A673 (cell line): Measurements from ENCODE around the gene LRP1B. TPM values are rescaled to one million over a fixed set of nuclear protein-coding genes. Genes with fewer than 3 reads are reported as not detected.

Experiments
- BruUV-seq: library from RNA; stranded (reverse); fragments of 400-500 nt; replicated peaks from 2 replicates; lab custom pipeline; 2021; lab: Mats Ljungman, UMichigan
- CTCF ChIA-PET: fragments of 300-600 bp; sonication (Branson Sonifier 250); formaldehyde crosslinking; loops from one replicate; lab custom pipeline; 2022; ENCODE audit warnings: antibody characterized with exemption; lab: Charles Lee
- POLR2A ChIA-PET: fragments of 300-600 bp; sonication (Branson Sonifier 250); formaldehyde crosslinking; loops from one replicate; lab custom pipeline; 2022; ENCODE audit warnings: antibody characterized with exemption; ENCODE audit not compliant: low non-redundant PET; lab: Charles Lee
- DNase-seq: peaks from one replicate; pipeline ENCODE4 v3.0.0-alpha.2; 2015; ENCODE audit warnings: low spot score
- H3K27ac ChIP-seq: fragments of 200-600 bp; sonication (generic); 2 replicates; pipeline ENCODE4 v1.5.1; 2016; ENCODE audit warnings: mixed run types, low read depth, mild to moderate bottlenecking, mixed read lengths, antibody characterized with exemption, low read length; ENCODE audit not compliant: poor library complexity, severe bottlenecking
- H3K27me3 ChIP-seq: fragments of 200-600 bp; sonication (generic); replicated peaks from 2 replicates; pipeline ENCODE4 v1.6.1; 2017; ENCODE audit warnings: mixed run types, low read depth, mild to moderate bottlenecking, mixed read lengths, antibody characterized with exemption, low read length; ENCODE audit not compliant: insufficient read depth, poor library complexity
- H3K36me3 ChIP-seq: fragments of 200-600 bp; sonication (generic); 2 replicates; pipeline ENCODE4 v1.6.1; 2016; ENCODE audit warnings: mixed run types, mild to moderate bottlenecking, mixed read lengths, antibody characterized with exemption, low read length; ENCODE audit not compliant: insufficient read depth, poor library complexity, severe bottlenecking
- H3K4me1 ChIP-seq: fragments of 200-600 bp; sonication (generic); 2 replicates; pipeline ENCODE4 v1.6.1; 2017; ENCODE audit warnings: mixed run types, mild to moderate bottlenecking, mixed read lengths, antibody characterized with exemption, low read length; ENCODE audit not compliant: insufficient read depth, poor library complexity, severe bottlenecking
- H3K4me3 ChIP-seq: fragments of 200-600 bp; sonication (generic); 2 replicates; pipeline ENCODE4 v1.5.1; 2016; ENCODE audit warnings: low read depth, mixed run types, mild to moderate bottlenecking, mixed read lengths, low read length; ENCODE audit not compliant: poor library complexity, severe bottlenecking
- H3K9me3 ChIP-seq: fragments of 200-600 bp; sonication (generic); 2 replicates; pipeline ENCODE4 v1.6.1; 2016; ENCODE audit warnings: mixed run types, low read depth, mild to moderate bottlenecking, mixed read lengths, antibody characterized with exemption, low read length; ENCODE audit not compliant: poor library complexity, severe bottlenecking
- CTCF ChIP-seq: fragments of 300-800, 200-600 bp; sonication (generic); conservative IDR thresholded peaks from 2 replicates; pipeline ENCODE4 v1.5.1; 2017; ENCODE audit warnings: low read depth, mild to moderate bottlenecking, antibody characterized with exemption, low read length, moderate library complexity, mixed read lengths
- EZH2 ChIP-seq: fragments of 200-600 bp; sonication (generic); IDR thresholded peaks from 2 replicates; pipeline ENCODE4 v1.6.1; 2017; ENCODE audit warnings: borderline replicate concordance, low read depth, mild to moderate bottlenecking, mixed read lengths, antibody characterized with exemption, low read length; ENCODE audit not compliant: poor library complexity, severe bottlenecking
- intact Hi-C: fragments of 100-400 bp; cut with micrococcal nuclease; formaldehyde crosslinking; loops from one replicate; pipeline ENCODE4 v1.10.0; 2022; ENCODE audit not compliant: unreplicated experiment
- total RNA-seq: library from RNA; stranded (reverse); gene quantifications from 2 replicates; pipeline ENCODE4 v1.2.3, GENCODE V29; 2021

LRP1B gene
- total RNA-seq, 1 experiment from 2014 or later = 9.9 TPM

GRCh38 chr2:141464995-141465394, 665.8 kb downstream of the LRP1B start:
- H3K9me3 ChIP-seq = no peaks in the 10 kb centered on the region
- no peaks in the 10 kb centered on the region for H3K27me3 ChIP-seq
- peaks cover 5% of the 10 kb centered on the region for H3K4me1 ChIP-seq
- POLR2A ChIA-PET = no interaction called here
- H3K36me3 ChIP-seq = no peaks in the 10 kb centered on the region
- no peak overlapping the region for H3K4me3 ChIP-seq
- no peak for DNase-seq
- no TSS peak for BruUV-seq
- CTCF ChIA-PET = no interaction called here
- TF ChIP-seq EZH2 (no peak), CTCF (no peak)
- intact Hi-C loops = no loop called here
- no peak overlapping the region for H3K27ac ChIP-seq

- DNase-seq = no peak
- intact Hi-C loops = no loop called here
Measured at GRCh38 chr2:141458351-141458750, 672.5 kb downstream of the LRP1B start.

GRCh38 chr2:141455877-141456276, 674.9 kb downstream of the LRP1B start:
- Histone ChIP-seq H3K9me3 (no peaks in the 10 kb centered on the region), H3K4me1 (no peaks in the 10 kb centered on the region)

More at GRCh38 chr2:141458351-141458750, 672.5 kb downstream of the LRP1B start:
- TF ChIP-seq CTCF (no peak), EZH2 (no peak)
- H3K9me3 ChIP-seq = no peaks in the 10 kb centered on the region
- no TSS peak for BruUV-seq
- H3K27me3 ChIP-seq = no peaks in the 10 kb centered on the region
- no peaks in the 10 kb centered on the region for H3K36me3 ChIP-seq
- ChIA-PET POLR2A (no interaction called here), CTCF (no interaction called here)
- no peak overlapping the region for H3K4me3 ChIP-seq
- H3K4me1 ChIP-seq = no peaks in the 10 kb centered on the region
- no peak overlapping the region for H3K27ac ChIP-seq

More at GRCh38 chr2:141455877-141456276, 674.9 kb downstream of the LRP1B start:
- ChIA-PET POLR2A (no interaction called here), CTCF (no interaction called here)
- intact Hi-C loops = no loop called here
- DNase-seq = no peak
- no peak for TF ChIP-seq EZH2
- no peak for TF ChIP-seq CTCF
- Histone ChIP-seq H3K27me3 (no peaks in the 10 kb centered on the region), H3K27ac (no peak overlapping the region), H3K36me3 (no peaks in the 10 kb centered on the region), H3K4me3 (no peak overlapping the region)
- no TSS peak for BruUV-seq
